GM18517 (cell line): ENCODE data around the gene DHX40.
"Not testable (repeated sequence)": the region's sequence is repeated elsewhere in the genome, so short reads cannot be mapped to it uniquely, and the experiment has no call there.

Experiments used
- ATAC-seq: cut with Tn5 transposase; IDR thresholded peaks from one replicate; pipeline ENCODE4 v1.9.1; 2021; ENCODE audit warnings: mild to moderate bottlenecking, moderate library complexity; ENCODE audit not compliant: unreplicated experiment

The DHX40 gene

DNA sequence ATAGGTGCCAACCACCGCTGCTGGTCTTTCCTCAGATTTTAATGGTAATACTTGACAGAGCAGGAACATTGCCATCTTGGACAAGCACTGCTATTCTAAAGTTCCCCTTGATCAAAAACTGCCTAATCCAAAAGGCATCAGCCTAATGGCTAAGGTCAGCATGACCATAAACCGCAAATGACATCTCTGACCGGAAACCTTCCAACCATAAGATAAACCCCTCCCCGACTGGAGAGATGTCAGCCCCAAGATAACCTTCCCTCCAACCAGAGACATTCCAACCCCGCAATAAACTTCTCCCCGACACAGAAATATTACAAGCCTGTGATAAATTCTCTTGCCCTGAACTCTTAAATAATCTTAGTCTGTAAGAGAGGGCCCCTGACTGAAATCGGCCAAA is 7.4 kb upstream of the DHX40 start:
- ATAC-seq = no peak

DNA sequence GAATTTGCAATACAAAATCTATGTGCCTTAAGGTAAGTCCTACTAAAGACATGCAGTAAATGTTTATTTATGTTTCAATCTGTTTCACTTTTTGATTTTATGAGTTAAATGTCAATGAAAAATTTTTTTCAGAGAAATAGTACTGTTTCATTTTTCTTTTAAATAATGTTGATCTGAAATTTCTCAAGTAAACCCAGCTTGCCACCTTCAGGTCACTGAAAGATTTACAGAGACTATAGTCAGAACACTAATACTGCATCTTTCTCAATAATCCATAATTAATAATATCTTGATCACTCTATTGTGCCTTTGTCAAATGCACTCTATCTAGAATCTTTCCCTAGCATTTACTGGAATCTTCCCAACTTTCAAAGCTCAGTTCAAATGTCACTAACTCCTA is 6.5 kb upstream of the DHX40 start:
- no peak for ATAC-seq

DNA sequence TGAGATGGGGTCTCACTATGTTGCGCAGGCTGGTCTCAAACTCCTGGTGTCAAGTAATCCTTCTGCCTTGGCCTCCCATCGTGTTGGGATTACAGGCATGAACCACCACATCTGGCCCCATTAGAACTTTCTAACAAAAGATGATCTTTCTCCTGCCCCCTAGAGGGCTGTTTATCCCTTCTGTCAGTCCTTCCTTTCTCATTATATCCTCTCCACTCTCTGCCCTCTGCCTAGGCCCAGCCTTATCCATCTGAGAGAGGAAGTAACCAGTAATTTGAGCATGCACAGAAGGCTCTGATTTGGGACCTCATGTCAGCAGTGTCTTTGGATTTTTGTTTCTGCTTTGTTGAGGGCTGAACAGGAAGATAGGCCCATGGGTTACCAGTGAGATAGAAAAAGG is 4.4 kb upstream of the DHX40 start:
- ATAC-seq = no peak

DNA sequence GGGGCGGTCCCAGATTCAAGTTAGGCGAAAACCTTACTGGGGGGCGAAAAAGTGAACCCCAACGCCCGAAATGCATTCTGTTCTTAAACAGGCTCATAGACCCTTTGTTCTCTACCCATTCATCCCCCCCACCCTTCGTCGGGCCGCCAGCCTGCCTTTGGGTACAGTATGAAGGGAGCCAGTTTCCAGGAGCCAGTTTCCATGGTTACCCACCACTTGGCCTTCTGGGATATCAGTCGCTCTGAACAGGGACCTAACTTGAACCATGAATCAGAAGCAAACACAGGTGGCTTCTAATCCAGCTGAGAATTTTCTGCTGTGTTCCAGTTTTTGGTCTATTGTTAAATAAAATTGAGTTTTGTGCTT is 532 bp downstream of the DHX40 start:
- peak; percentile 30 for ATAC-seq

DNA sequence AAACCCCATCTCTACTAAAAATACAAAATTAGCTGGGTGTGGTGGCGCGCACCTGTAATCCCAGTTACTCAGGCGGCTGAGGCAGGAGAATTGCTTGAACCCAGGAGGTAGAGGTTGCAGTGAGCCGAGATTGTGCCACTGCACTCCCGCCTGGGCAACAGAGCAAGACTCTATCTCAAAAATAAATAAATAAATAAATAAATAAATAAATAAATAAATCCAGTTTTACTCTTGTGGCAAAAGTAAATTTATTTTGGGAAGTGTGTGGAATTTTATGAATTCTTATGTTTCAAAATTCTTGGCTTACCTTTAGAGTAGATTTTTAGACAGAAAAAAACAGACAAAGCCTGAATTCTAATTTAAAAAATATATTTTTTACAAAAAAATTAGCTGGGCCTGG is 3.7 kb downstream of the DHX40 start:
- ATAC-seq = not testable (repeated sequence)

DNA sequence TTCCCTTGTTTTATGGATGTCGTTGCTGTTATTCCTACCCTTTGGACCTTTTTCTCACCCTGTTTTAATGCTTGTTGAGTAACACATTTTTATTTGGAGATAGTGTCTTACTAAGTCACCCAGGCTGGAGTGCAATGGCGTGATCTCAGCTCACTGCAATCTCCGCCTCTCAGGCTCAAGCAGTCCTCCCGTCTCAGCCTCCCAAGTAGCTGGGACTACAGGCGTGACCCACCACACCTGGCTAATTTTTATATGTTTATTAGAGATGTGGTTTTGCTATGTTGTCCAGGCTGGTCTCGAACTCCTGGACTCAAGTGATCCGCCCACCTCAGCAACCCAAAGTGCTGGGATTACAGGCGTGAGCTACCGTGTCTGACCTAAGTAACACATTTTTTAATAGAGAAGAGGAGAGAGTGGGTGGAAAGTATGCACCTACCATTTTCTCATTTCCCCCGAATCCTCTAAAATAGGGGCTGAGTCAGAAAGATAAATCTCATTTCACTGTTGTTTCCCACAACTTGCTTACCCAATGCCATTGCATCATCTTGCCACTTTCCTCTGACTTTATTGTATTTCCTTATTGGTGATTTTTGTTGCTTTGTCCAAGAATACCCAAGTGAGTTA is 7.0 kb downstream of the DHX40 start:
- ATAC-seq = no peak

DNA sequence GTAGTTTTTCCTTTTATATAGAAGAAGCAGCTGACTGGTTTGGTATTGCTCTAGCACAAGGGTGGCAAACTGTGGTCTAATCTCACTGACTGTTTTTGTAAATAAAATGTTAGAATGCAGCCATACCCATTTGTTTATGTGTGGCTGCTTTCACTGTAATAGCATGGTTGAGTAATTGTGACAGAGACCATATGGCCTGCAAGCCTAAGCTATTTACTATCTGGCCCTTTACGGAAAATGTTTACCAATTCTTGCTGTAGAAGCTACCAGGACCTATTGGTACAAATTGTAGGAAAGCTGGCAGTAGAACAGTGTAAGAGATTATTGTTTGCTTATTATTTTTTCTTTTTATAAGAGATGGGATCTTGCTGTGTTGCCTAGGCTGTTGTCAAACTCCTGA is 18.8 kb downstream of the DHX40 start:
- not testable (repeated sequence) for ATAC-seq

DNA sequence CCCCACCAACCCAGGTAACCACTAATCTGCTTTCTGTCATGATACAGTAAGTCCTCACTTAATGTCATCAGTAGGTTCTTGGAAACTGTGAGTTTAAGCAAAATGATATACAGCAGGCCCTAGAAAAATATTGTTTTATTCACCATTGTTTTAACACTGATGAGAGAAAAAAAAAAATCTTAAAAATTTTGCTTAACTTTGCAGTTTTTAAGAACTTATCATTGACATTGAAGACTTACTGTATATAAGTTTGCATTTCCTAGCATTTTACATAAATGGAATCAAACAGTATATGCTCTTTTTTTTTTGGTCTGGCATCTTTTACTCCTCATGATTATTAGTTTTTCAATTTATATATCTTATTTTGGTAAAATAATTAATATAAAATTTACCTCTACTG is 34.8 kb downstream of the DHX40 start:
- no peak for ATAC-seq

DNA sequence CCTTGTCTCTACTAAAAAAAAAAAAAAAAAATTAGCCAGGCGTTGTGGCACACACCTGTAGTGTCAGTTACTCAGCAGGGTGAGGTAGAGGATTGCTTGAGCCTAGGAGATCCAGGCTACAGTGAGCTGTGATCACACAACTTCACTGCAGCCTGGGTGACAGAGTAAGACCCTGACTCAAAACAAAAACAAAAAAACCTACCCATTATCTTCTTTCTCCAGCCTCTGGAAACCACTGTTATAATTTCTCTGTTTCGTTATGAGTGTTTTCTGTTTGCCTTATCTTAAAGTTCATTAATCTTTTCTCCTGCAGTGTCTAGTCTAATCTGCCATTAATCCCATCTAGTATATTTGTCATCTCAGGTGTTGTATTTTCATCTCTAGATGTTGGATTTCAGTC is 35.7 kb downstream of the DHX40 start:
- peak; percentile 61 for ATAC-seq

DNA sequence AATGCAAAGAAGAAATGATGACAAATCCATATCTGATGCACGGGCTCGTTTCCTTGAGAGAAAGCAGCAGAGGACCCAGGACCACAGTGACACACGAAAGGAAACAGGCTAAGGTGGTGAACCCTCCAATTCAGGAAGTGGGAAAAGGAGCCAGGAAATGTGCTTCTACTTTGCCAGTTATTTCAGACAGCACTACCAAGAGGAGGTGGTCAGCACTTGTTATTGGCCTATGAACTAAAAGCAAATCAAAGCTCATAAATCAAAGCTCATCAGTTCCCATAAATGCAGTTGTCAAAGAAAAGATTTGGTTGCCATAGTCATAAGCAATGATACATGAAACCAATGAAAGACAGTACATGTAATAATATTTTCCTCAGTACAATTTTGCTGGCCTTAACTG is 41.7 kb downstream of the DHX40 start:
- no peak for ATAC-seq

DNA sequence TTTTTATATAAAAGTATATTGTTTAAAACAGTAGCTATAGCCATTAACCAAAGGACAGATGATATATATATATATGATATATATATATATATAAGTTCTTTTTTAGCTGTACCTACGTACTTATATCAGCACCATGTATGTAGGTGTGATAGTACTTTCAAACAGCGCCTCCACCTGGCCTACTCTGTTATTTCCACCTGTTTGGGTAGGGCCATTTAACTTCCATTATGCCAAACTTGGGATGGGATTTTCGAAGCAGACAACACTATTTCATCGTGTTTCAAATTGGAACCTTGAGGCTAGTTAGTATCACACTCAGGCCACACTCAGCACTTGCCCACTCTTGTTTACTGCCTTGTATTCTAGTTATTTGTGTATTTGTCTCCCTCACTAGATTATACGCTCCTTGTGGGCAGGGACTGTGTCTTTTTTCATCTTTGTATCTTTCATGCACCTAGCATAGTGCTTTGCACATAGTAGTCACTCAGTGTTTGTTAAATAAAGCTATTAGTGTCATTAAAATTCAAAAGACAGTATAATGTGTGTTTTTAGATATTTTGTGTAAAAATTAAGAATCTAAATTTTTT is 42.5 kb downstream of the DHX40 start:
- ATAC-seq = no peak

DNA sequence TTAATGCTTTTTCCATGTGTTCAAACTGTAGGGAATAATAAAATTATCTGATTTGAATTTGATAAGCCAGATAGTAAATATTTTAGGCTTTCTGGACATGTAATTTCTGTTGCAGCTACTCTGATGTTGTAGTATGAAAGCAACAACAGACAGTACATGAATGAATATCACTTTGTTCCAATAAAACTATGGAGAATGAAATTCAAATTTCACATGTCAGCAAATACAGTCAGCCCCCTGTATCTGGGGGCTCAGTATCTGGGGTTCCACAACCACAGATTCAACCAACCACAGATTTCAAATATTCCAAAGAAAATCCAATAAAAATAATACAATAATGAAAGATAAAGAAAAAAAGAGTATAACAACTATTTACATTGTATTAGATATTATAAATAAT is 46.1 kb downstream of the DHX40 start:
- no peak for ATAC-seq

DNA sequence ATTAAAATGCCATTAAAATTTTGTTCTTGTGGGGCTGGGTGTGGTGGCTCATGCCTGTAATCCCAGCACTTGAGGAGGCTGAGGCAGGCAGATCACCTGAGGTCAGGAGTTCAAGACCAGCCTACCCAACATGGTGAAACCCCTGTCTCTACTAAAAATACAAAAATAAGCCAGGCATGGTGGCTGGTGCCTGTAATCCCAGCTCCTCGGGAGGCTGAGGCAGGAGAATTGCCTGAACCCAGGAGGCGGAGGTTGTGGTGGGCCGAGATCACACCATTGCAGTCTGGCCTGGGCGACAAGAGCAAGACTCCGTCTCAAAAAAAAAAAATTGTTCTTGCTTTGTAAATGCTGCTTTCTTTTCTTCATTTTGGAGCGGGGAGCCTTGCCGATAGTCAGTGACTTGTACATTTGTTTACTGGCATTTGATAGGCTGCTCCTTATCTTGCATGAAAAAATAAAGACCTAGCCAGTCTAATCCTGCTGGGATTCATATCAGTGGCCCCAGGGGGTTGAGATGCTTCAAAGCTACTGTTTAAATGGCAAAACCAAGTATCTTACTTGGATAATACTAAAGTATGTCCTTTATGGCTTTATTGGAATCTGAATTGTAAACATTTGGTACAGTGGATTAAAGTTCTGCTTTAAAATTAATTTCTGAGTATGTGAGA is 51.0 kb downstream of the DHX40 start:
- no peak for ATAC-seq

DNA sequence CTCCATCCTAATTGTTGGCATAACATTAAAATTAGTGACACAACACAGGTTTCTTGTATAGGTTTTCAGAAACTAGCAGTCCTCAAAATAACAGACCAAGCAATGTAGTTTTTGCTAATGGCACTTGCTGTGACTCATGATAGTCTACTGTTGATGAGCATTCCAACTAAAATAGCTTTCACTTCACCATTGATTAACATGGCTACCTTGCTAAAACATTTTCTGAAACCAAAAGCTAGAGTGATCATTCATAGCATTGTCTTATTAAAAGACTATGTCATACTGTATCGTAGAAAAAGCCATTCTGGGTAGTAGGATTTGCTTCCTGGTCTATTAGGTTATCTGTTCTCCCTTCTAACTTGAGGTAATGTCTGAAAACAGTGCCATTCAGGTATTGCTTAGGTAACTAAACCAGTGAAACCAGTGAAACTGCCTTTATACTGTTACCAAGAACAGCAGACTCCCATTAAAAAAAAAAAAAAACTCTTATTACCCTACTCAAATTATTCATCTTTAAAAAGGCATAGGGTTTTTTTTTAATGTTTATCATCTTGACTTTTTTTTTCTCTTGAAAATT is 51.8 kb downstream of the DHX40 start:
- no peak for ATAC-seq

DNA sequence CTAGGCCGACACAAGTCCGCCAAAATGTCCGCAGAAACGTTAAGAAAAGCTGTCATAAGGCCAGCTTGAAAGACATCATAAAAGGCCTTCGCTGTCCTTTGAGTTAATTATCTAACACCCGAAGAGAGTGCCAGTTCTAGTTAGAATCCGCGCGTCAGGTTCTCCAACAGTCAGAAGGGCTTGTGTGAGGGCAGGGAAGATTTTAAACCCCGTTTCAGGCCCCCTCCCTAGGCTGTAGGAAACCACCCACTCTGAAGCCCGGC is 53.6 kb downstream of the DHX40 start:
- ATAC-seq = no peak

DNA sequence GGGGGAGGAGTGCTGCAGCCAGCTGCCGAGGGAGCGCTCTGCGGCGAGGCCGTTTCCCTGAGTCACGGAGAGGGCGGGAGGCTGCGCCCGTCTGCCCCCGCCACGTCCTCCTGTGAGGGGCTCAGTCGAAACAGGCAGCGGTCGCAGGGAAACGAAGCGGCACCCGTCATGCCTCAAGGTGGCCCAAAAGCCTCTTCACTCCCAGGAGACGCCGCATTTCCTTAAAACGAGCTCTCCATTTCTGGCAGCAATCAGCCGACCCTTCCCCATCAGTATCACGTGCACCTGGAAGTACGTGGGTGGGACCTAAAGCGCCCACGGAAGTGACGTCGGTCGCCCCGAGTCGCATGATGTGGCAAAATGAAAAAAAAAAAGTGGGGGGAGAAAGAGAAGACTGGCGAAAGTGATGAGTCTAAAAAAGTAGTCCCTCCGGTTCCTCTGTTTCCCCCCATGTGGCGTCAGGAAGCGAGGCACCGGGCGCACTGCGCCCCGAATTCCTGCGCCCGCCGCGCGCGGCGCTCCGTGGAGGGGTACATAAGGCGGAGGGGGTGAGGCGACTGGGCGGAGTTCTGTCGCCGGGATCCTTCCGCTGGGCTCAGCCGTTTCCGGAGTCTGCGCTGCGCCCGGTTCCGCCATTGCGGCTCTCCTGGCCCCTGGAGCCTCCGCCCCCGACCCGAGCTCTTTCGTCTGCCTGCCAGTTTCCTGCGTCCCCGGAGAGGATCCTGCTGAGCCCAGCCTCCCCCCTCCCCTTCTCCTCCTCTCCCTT is 54.1 kb downstream of the DHX40 start, which contains the start of gene CLTC:
CLTC (plus strand) TSS at position 598 of the 766 bp plus-strand sequence. CDS start 237 bp downstream, outside the sequence.
- ATAC-seq = peak; percentile 69

DNA sequence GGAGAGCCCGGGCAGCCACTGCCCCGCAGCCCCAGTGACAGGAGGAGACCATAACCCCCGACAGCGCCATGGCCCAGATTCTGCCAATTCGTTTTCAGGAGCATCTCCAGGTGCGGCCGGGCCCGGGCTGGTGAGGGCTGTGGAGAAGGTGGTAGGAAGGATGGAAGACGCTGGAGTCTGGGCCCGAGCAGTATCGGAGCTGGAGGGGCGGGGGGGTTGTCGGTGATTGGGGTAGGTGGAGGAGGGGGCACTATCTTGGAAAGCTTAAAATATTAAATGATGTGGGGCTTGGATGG is 54.6 kb downstream of the DHX40 start:
- no peak for ATAC-seq

DNA sequence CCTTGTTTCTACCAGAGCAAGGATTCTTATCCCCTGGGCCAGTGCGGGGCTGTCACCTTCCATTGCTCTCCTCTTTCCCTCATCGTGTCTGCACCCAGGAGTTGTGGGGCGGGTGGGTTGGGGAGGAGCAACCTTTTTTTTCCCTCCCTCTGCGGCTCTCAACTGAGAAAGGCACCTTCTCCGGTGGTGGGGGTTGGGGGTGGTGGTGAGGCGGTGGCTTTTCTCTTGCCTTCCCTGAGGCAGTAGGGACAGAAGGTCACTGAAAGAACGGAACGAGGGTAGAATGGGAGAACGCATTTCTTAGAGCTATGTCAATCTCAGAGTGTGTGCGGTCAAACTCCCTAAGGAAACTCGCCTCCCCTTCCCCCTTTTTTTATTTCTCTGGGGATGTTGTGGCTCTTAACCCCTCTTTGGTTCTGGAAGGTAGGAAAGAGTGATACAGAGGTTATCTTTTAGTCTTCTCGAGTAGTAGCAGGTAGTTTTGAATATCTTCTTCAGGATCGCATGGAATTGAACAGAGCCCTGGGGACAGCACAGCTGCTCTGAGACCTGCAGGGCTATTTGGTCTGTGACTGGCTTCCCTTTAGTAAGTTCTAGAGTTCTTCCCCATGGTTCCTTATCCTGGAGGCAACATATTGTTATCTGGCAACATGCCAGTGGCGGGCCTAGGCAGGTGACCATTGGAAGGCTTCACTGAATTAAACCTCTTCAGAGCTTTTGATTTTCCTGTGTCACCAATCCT is 55.3 kb downstream of the DHX40 start:
- ATAC-seq = no peak

DNA sequence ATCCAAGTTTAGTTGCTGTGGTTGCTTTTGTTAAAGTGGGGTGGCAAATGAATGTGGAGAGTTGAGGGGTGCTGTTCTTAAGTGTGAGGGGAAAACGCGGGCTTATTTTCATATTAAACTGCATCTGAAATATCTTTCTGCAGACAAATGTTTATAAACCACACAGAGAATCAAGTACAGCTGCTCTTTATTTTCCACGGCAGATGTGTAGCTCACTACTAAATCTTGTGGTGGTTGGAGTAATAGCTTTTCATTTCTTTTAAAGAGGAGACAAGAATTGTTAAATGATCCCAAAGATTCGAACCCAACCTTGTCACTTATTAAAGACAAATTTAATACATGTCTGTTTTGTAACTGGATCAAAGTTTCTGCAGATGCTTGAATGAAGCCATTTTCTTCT is 56.4 kb downstream of the DHX40 start:
- ATAC-seq = no peak

DNA sequence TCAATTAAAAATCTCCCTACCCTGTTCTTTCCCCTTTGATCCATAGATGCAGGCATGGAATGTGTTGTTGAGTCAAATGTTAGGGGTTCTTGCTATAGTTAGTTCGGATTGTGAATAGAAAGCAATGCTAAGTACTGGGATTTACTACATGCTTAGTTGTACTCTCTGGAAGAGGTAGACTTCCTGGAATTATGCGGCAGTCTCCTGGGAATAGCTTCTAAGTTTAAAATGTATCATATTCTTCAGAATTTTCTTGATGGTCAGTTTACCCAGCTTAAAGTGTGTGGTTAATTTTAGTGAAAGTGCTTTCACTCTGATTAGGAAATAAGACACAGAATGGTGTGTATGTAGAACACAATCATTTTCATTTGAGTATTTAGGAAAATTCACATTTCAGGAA is 57.7 kb downstream of the DHX40 start:
- ATAC-seq = no peak

DNA sequence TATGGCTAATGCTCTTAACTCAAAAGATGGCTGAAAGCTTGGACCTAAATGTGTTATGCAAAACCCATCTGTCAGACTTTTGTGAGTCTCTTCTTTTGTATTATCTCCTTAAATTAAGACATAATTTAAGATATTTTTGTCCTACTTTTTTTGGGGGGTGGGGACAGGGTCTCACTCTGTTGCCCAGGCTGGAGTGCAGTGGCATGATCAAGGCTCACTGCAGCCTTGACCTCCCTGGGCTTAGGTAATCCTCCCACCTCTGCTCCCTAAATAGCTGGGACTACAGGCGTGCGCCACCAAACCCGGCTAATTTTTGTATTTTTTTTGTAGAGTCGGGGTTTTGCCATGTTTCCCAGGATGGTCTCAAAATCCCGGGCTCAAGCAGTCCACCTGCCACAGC is 61.3 kb downstream of the DHX40 start:
- ATAC-seq = no peak
